Erythroblast (primary cell): ENCODE data around the gene SYPL1.

Experiments
- GATA1 ChIP-seq: IDR thresholded peaks from 2 replicates; pipeline ENCODE4 v1.6.1; 2011; ENCODE audit warnings: low read depth, mild to moderate bottlenecking, control low read depth, low read length, moderate library complexity
- POLR2A ChIP-seq: IDR thresholded peaks from 2 replicates; pipeline ENCODE4 v1.6.1; 2011; ENCODE audit warnings: mild to moderate bottlenecking, low read length

GRCh38 chr7:106124186-106124585 is 12.1 kb upstream of the SYPL1 start:
- TF ChIP-seq POLR2A (no peak), GATA1 (no peak)
